GM18517 (cell line): ENCODE results near the gene SRRM4.

Source experiments
- ATAC-seq: cut with Tn5 transposase; IDR thresholded peaks from one replicate; pipeline ENCODE4 v1.9.1; 2021; ENCODE audit warnings: mild to moderate bottlenecking, moderate library complexity; ENCODE audit not compliant: unreplicated experiment

Gene SRRM4

DNA sequence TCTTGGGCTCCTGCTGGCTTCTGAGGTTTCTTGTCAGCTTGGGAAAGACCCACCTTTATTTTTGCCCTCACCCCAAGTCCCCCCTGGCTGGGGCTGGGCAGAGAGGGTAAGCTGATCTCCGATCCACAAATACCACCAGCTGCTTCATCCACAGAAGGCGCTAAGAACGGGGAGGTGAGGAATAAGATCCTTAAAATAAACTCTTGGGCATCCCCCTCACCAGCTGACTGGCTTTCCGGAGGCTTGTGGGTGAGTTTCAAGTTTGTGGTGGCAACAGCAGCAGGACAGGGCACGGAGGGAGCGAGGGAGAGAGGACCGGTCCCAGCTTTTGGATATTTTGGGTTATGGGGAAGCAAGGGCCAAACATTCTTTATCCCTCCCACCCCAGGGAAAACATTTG lies 176.6 kb downstream of the SRRM4 start:
- ATAC-seq: no peak

DNA sequence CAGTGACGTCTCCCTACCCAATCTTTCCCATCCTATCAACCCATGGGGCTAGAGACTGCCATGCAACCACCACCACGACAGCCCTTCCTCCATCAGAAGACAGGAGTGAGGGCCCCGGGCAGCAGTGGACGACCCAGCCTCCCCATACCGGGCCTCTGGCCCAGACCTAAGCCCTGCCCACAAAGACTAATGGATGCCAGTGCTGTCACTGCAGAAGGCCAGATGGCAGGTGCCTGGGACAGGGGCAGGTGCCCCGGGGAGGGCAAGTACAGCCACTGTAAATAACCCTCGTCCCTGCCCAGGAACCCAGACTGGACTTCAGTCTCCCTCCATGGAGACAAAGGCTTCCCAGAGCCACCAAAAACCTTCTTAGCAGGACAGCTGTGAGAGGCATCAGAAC lies 177.1 kb downstream of the SRRM4 start:
- ATAC-seq: no peak

DNA sequence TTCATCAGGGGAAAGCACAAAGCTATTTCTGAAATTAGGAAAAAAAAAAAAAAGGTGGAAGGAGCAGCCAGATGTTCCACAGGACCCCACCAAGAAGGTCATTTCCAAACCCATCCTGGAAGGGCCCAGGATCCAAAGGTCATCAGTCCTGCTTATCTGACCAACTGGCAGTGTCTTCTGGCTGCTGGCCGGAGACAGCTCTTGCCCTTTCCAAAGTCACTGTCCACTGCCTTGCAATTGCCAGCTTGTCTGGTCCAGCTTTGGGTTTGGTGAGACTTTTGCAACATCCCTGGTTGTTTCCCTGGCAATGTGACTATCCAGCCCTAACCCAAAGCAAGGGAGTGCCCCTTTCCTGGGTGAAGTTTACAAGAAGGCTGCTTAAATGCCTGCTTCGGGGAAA lies 178.5 kb downstream of the SRRM4 start:
- ATAC-seq: no peak

DNA sequence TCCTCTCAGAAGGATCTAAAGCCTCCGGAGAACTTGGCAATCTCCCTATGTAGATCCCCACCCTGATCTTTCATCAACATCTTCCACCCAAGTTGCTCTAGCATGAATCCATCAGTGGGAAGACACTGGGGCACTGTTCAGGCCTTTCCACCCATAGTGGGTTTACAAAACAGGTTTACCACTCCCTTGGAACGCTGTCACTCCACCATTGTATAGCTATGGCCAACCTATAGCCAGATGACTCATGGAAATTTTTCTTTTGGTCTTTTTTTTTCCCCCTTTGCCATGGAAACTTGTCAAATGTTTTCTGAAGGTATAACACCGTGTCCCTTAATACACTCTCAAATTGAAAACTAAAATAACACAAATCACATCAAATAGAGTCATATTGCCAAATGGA lies 186.6 kb downstream of the SRRM4 start:
- no peak for ATAC-seq

DNA sequence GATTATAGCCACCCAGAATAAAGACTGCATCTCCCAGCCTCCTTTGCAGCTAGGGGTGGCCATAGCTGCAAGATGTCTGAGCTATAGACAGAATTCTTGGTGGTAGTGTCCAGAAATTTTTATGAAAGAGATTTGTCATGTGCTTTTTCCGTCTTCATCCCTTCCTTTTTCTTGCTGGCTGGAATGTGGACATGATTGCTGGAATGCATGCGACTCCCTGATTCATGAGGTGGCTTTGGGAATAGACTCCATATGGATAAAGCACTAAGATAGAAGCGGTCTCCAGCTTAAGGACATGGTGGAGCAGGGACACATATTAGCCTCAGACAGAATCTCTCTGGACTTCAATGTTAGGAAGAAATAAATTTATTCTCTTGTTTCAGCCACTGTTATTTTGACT lies 187.4 kb downstream of the SRRM4 start:
- no peak for ATAC-seq

DNA sequence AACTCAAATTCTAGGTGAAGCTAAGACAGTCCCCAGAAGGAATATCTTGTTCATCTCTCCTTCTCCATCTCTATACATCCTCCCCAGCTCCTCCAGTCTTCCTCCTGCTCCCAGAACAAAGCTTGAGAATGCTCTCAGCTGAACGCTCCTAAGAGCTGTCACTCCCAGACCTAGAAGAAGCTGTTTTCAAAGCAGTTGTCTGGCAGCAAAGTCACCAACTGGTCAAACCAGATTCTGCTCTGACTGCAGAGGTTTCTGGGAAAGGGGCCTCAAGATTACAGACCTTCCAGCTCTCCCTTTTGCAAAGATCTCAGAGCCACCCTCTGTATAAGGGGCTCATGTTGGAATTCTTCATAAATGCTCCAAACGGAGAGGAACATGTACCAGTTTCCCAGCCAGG lies 187.8 kb downstream of the SRRM4 start:
- no peak for ATAC-seq

DNA sequence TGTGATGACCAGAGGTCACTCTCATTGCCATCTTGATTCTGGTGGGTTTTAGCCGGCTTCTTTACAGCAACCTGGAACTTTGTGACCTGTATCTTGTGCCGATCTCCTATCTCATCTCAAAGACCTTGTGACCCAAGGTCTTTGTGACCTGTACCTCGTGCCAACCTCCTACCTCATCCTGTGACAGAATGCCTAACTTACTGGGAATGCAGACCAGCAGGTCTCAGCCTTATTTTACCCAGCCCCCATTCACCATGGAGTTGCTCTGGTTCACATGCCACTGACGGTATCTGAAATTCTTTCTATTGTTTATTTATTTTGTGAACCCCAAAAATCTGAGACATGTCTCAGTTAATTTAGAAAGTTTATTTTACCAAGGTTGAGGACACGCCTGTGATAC lies 189.9 kb downstream of the SRRM4 start:
- ATAC-seq: no peak

DNA sequence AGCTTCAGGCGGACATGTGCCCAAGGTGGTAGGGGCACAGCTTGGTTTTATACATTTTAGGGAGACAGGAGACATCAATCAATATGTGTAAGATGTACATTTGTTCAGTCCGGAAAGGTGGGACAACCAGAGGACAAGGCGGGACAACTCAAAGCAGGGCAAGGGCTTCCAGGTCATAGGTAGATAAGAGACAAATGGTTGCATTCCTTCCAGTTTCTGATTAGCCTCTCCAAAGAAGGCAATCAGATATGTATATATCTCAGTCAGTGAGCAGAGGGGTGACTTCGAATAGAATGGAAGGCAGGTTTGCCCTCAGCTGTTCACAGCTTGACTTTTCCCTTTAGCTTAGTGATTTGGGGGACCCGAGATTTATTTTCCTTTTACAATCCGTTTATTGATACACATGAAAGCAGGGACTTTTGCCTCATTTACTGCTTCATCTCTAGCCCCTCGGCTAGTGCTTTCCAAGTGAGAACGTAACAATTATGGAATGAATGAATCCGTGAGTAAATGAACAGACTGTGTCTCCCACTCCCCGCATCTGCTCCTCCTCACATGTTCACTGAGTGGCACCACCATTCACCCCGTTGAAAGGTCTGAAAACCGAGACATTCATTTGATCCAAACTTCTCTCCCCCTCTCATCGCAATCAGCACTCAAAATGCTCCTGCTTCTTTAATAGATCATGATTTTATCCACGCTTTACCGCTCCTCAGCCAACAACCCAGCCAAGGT lies 190.5 kb downstream of the SRRM4 start:
- no peak for ATAC-seq

DNA sequence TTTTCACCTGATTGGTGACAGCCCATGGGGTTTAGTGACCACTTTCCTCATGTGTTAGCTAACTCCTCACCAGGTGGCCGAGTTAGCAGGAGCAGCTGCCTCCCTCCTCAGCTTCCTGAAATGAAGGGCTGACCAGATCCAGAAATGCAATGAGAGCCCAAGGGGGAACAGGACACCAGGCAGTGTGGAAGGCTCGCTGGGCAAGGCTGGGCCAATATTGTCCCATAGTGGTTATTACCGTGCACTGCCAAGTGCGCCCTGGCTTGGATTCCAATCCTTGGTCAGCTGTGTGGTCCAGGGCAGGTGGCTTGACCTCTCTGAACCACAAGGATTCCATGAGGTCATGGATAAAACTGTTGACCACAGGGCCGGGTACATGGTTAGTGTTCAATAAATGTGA lies 193.7 kb downstream of the SRRM4 start:
- no peak for ATAC-seq

DNA sequence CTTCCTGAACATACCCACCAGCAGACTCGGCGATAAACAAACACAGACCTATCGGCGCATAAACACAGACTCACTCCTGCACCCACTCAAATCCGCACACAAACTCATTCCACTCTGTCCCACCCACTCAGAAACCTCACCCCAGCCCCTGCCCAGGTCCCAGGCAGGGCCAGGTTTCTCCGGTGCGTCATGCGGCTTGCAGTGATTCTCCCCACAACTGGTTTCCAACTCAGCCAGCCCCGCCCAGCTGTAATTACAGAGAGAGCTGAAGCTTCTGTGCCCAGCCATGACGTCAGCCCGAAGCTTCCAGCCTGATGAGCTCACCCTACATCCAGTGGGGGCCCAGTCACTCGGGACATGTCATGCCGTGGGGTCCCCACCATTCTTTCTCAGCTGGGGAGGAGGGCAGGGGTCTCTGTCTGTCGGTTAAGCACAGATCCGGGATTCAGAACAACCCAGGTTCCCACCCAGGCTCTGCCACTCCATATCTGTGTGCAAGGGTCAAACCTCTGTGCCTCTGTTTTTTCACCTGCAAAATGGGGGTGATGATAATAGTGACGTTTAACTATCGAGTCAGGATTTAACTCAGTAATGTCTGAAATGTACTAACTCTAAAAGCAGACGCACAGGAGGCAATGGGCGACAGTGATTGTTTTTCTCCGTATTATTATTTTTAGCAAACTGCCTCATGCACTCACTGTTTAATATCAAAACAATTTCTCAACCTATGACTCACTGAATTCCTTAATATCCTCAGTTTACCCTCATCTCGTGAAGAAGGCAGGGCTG lies 195.1 kb downstream of the SRRM4 start:
- no peak for ATAC-seq

DNA sequence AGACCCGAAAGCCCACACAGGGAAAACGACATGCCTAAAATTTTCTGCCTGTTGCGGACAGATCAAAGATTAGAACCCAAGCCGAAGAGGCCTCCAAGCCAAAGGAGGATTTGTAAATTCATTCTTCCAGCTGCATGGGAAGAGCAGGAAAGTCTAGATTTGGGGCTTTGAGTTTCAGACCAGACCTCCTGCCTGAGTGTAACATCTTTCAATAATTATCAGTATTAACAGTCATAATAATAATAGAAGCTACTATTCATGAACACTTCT lies 195.7 kb downstream of the SRRM4 start:
- no peak for ATAC-seq

DNA sequence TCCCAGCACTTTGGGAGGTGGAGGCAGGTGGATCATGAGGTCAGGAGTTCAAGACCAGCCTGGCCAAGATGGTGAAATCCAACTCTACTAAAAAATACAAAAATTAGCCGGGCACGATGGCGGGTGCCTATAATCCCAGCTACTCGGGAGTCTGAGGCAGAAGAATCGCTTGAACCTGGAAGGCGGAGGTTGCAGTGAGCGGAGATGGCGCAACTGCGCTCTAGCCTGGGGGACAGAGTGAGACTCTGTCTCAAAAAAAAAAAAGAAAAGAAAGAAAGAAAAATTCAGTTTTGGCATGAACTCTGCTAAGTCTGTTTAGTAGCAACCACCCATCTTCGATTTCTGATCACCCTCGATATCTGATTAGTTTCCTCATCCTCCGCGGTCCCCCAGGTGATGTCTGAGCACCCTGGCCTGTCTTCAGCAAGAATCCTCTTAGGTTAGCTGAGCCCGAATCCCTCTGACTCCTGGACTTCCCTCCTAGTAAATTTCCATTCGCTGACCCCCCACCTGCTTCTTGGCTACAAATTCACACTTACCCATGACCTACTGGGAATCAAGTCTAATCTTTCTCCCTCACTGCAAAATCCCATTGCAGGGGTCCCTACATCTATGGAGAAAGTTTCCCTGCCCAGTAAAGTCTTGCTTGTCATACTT lies 196.5 kb downstream of the SRRM4 start:
- ATAC-seq: no peak

DNA sequence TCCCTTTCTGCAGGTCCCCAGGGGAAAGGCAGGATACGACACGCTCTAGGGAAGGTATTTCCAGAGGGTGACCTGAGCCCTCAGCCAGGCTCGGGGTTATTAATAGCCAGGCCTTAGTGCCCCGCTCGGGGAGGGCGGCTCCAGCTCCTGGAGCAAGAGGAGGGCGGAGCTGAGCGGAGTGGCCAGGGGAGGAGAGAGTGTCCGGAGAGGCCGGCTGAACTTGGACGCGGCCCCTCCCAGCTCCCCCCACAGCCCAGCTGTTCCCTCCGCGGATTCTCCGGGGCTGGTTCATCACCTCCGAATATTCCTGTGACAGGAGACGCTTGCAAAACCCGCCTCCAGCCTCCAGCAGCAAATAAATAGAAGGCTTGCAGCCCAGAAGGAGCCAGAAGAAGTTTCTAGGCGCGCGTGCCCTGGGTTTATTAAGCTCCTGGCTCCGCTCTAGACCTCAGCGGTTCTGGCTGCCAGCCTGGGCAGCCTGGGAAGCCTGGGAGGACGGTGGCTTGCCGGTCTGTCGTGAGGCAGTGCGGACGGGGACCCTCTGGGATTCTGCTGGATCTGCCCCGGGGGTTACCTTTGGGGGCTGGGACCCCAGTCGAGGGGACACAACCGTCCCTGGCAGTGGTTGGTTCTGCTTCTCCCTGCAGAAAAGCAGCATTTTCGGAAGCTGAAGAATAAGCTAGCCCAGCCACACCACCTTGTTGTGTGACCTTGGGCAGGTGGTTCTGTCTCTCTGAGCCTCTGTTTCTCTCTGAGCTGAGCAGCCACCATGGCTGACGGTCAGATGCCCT lies 197.4 kb downstream of the SRRM4 start, which contains the start of gene HSPB8:
Gene HSPB8 (plus strand): TSS at position 388 of the 791 bp plus-strand sequence. CDS start 382 bp downstream, at position 770.
- no peak for ATAC-seq

DNA sequence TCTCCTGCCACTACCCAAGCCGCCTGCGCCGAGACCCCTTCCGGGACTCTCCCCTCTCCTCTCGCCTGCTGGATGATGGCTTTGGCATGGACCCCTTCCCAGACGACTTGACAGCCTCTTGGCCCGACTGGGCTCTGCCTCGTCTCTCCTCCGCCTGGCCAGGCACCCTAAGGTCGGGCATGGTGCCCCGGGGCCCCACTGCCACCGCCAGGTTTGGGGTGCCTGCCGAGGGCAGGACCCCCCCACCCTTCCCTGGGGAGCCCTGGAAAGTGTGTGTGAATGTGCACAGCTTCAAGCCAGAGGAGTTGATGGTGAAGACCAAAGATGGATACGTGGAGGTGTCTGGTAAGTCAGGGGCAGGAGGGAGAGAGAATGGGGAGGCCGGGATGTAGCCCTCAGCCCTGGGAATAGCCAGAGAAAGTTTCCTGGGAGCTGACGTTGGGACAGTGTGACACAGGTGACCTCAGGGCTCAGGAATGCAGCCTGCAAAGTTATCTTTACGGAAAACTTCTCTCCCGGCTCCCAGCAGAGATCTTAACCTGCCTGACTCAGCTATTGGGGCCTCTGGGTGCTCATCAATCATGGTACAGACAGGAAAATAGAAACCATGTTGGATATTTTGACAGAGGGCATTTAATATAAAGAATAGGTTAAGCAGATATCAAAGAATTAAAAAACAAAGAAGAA lies 198.1 kb downstream of the SRRM4 start:
- no peak for ATAC-seq

DNA sequence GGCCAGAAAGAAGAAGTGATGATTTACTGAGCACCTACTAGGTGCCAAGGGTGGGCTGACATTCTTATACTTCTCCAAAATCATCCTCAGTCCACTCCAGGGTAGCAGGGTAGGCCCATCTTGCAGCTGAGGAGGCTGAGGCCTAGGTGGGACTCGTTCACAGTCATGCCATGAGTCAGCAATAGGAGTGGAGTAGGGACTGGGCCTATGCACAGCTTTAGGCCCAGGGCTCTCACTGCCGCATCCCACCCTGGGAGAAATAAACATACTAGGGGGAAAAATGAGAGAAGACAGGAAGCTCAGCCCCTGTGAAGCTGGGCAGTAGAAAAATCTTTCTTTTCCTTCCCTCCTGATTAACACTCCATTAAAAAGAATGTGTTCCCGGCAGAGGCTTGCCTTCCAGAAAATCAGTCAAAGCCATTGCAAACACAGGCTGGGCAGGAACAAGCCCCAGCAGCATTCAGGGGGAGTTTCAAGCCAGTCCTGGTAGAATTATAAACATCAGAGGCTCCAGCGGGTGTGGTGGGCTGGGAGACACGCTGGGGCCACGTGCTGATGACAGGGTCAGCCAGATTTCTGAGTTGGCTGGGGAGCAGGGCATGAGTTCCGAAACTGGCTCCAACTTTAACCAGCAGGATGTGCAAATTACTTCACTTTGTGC lies 199.2 kb downstream of the SRRM4 start:
- ATAC-seq: no peak

DNA sequence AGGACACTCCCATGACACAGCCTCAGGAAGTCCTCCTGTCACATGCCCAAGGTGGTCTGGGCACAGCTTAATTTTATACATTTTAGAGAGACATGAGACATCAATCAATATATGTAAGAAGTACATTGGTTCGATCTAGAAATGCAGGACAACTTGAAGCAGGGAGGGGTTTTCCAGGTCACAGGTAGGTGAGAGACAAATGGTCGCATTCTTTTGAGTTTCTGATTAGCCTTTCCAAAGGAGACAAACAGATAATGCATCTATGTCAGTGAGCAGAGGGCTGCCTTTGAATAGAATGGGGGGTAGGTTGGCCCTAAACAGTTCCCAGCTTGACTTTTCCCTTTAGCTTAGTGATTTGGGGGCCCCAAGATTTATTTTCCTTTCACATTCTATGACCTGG lies 199.9 kb downstream of the SRRM4 start:
- no peak for ATAC-seq

DNA sequence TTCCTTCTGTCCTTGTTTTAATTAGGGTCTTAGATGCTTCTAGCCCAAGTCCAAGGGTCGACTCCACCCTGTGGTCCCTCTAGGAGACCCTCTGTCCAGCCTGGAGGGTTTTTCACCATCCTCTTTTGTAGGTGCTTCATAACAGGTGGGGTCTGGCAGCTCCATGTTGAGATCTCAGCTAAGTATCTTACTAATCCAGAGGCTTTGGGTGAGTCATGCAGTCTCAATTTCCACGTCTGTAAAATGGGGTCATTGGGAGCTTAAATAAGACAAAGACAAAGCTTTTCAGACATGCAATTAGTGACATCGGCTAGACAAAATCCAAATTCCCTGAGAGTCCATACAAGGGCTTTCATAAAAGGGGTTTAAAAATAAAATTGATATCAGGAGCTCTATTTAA lies 200.6 kb downstream of the SRRM4 start:
- ATAC-seq: no peak

DNA sequence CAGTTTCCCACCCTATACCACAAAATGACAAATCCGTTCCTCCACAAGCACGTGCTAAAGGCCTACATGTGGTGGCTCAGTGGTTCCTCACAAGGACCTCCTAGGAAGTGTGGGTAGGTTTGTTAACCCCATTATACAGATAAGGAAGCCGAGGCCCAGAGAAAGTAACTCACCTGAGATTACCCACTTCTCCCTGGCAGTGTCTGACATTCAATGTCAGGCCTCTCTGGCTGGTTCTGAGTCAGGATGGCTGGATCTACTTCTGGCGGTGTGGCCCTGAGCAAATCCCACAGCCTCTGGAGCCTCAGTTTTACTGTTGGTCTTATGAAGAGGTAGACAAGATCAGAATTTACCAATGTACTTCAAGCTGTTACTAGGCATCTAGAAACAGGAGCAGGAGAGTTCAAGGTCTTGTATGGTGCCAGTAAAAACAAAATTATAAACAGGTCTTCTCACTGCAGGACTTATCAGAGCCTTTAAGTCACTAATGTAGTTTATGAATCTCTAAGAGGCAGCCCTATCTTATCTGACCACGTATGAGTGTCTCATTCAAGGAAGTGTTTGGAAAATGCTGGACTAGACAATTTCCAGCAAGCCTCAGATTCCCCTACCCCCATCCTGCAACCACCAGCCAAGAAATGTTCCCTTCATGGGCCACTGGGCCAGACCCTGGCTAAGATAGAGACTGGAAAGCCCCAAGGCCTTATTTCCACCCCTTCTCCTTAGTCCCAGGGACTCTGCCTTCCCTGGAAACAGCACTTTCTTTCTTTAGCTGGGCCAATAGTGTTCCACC lies 201.6 kb downstream of the SRRM4 start:
- ATAC-seq: no peak

DNA sequence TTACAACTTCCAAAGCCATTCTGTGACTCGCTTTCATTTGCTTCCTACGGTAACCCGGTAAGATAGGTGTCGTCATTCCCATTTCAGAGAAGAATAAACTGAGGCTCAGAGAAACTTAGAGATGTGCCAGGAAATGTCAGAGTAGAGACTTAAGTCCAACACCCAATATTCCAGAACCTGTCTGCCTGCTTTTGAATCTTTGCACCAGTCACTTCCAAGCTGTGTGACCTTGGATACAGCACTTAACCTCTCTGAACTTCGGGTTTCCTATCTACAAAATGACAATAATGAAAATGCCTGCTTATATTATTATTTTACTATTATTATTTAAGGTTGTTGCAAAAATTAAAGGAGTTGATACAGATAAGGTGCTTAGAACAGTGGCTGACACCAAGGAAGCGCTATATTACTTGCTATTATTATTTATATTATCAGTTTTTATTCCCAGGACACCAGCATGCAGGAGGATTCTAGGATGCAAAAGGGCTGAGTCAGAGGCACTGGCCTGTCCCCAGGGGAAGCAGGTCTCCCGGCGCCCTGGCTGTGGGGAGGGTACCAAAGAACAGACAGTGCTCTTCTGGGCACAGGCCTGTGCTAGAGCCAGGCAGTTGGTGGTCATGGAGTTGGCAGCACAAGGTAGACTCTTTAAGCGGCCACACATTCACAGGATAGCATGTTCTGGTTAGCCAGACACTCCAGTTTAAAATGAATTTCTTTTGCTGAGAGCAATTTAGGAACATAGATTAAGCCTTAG lies 202.8 kb downstream of the SRRM4 start:
- no peak for ATAC-seq
